RCC 7860 (cell line): ENCODE data around the gene RGS16.
A peak's percentile ranks its signal among the peaks of the same experiment; 100 is the strongest.

Experiments used
- DNase-seq: peaks from one replicate; pipeline ENCODE4 v3.0.0-alpha.2; 2015; ENCODE audit warnings: low spot score
- FAIRE-seq: peaks from 2 replicates; lab custom pipeline; 2012; peaks lifted over from hg19 to GRCh38; lab: Jason Lieb, UNC

Gene RGS16

GRCh38 chr1:182610606-182611194, 6.5 kb upstream of the RGS16 start:
- FAIRE-seq (no peak), DNase-seq (no peak)

GRCh38 chr1:182608845-182609610, 4.8 kb upstream of the RGS16 start:
- FAIRE-seq: no peak
- peak; percentile 6 for DNase-seq

DNA sequence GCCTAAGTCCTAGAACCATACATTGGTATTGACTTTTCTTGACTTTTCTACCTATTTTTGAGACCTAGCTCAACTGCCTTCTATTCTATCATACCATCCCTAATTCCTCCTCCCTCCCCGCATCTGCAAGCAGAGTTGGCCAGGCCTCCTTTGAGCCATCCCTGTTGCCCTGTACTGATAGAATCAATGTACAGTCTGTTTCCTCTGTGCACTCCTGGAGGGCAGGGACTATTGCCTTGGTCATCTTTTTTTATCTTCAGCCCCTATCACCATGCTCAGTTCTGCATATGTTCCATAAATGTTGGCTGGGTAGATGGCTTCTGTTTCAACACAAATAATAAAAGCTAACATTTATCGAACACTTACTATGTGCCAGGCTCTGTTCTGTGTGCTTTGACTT, 4.0 kb upstream of the RGS16 start:
- FAIRE-seq (no peak), DNase-seq (no peak)

DNA sequence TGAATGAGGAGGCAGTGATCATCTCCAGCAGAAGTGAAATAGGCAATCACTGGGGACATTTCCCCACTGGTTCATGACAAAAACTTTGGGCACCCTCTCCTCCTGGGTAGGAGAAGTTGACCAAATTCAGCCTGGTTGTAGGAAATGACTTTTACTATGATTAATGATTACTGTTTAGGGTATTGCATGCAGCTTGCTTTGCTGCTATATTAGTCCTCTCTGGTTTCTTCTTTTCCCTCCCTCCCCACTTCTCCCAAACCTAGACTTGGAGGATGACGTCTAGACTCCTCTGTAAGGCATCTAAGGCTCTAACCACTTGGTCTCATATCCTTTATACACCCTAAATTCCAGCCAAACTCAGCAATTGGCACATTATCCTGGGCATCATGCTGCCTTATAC, 3.4 kb upstream of the RGS16 start:
- DNase-seq (no peak), FAIRE-seq (no peak)

- FAIRE-seq: no peak
- DNase-seq: no peak
These were observed 479 bp downstream of the RGS16 start for GRCh38 chr1:182603646-182604174.

DNA sequence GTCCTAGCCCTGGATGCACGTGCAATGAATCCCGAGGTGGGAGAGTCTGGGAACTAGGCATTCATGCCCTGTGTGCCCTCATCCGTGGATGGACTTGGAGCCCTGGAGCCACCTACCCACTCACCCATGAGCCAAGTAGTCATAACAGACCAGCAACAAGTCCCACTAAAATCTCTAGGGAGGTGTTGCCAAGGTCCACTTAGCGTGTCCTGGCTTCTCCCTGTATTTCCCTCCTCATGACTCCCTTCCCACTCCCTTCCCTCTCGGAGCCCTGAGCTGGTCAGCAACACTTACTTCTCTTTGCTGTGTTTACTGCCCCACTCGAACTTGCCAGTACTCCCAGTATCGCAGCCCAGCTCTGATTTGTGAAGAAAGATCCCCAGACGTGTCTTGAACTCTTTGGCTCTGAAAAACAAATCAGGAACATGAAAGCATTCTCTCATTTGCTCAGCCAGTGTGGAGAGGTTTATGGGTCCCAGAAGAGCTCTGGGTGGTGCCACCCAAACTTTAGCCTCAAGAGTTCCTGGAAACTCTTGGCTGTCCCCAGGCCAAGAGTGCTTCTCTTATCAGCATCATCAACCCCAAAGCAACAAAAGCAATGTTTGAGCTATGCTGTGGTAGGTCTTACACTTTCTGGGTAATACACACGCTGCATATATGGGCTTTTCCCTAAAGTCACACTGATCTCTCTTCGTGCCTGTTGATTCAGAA, 1.1 kb downstream of the RGS16 start:
- no peak for DNase-seq
- FAIRE-seq: no peak

DNA sequence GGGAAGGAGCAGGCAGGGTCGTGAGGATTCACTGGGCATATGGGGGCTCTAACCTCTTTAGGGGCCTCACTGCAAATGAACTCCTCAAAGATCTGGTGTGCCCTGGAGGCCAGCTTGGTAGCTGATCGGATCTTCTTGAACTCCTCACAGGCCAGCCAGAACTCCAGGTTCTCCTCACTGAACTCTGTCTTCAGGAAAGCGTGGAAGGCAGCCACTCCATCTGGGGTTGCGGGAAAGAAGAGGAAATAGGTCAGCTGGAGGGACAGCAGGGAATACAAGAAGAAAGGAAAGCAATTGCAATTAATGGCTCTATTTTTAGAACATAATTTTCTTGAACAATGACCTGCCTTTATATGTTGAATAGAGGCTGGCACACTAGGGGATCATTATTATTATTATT, 2.3 kb downstream of the RGS16 start:
- FAIRE-seq (no peak), DNase-seq (no peak)

GRCh38 chr1:182601416-182601786, 2.8 kb downstream of the RGS16 start:
- no peak for FAIRE-seq
- peak; percentile 52 for DNase-seq

- DNase-seq (no peak), FAIRE-seq (no peak)
These were observed 3.3 kb downstream of the RGS16 start for GRCh38 chr1:182600745-182601415.

DNA sequence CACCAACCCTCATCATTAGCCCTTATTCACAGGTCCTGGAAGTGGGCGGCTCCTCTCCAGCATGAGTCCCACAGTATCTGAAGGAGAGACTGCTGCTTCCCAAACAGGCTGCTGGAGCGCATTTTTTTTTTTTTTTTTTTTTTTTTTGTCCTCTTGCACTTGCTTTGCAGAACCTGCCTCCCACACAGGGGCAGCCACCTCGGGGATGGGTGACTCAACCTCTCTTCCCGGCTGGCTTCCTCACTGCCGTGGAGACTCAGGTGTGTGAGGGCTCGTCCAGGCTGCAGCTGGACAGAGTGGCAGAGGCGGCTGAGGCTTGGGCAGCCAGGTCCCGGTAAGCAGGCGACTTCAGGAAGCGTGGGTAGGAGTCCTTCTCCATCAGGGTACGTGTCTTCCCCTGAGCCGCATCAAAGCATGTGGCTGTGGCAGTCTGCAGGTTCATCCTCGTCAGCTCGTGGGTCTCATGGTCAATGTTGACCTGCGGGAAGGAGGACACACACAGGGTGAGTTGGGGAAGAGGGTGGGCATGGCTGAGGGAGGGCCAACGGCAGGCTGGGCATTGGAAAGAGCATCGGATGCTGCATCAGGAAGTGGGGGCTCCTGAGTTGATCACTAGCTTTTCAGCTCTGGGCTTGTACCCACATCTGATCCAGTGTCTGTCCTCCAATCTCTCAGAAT, 4.0 kb downstream of the RGS16 start:
- no peak for FAIRE-seq
- no peak for DNase-seq

- FAIRE-seq (no peak), DNase-seq (no peak)
These were observed 4.8 kb downstream of the RGS16 start for GRCh38 chr1:182599339-182599738.

DNA sequence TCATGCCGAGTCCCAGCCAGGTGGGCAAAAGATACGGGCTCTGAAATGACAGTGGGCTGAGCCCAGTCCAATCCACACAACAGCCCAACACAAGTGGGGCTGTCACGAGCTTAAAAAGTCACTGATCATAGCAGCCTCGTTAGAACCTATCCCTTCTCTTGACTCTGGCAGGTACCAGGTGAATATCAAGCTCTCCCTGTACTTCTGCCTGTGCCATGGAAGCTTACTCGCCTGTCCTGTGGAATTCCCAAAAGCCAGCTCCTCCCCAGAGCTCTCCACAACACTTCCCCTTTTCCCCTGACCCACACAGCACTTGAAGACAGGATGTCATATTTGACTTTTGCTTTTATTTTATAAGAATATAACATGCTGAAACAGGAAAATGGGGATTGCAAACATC, 5.9 kb downstream of the RGS16 start:
- no peak for FAIRE-seq
- DNase-seq: no peak

DNA sequence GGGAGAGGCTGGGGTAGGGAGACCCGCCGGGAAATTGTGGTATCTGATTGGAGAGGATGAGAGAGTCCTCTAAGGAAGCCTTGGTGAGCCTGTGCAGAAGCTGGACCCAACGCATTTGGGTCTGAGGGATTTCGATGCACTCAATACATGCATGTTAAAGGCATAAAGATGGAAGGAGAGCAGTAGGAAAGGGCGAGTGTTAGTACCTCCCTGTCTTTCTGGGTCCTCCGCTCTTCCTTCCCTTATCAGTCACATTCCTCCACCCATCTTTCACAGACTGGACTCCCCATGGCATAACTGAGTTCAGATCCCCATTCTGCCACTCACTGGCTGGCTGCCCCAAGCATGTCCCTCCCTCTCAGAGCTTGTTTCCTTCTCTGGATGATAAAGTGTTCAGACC, 7.3 kb downstream of the RGS16 start:
- DNase-seq (no peak), FAIRE-seq (no peak)

DNA sequence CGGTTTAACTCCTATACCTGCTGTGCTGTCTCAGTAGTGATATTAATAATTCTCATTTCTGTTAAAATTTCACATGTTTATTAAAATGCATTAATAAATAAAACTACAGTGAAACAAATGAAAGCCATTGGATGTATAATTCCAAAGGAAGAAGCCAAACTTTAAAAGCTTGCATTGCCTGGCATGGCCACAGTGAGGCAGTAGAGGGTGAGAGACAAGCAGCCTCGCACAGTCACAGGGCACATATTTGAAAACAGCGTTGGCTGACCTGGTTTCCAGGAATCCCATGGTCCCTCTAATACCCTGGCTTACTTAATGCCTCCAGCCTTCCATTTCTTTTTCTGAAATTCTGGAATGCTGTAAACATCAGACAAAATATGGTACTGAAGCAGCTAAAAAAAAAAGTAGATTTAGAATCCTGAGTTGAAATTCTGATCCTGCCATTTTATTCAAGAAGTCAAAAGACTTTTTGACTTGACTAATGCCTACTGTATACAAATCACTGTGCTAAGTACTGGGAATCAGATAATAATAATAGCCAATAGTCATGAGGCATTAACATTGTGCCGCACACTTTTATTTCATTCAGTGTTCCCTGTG, 8.4 kb downstream of the RGS16 start:
- FAIRE-seq: no peak
- DNase-seq: peak; percentile 9

GRCh38 chr1:182589931-182590330, 14.3 kb downstream of the RGS16 start:
- DNase-seq (no peak), FAIRE-seq (no peak)

- DNase-seq: no peak
- no peak for FAIRE-seq
These were observed 14.7 kb downstream of the RGS16 start for GRCh38 chr1:182589520-182589919.

DNA sequence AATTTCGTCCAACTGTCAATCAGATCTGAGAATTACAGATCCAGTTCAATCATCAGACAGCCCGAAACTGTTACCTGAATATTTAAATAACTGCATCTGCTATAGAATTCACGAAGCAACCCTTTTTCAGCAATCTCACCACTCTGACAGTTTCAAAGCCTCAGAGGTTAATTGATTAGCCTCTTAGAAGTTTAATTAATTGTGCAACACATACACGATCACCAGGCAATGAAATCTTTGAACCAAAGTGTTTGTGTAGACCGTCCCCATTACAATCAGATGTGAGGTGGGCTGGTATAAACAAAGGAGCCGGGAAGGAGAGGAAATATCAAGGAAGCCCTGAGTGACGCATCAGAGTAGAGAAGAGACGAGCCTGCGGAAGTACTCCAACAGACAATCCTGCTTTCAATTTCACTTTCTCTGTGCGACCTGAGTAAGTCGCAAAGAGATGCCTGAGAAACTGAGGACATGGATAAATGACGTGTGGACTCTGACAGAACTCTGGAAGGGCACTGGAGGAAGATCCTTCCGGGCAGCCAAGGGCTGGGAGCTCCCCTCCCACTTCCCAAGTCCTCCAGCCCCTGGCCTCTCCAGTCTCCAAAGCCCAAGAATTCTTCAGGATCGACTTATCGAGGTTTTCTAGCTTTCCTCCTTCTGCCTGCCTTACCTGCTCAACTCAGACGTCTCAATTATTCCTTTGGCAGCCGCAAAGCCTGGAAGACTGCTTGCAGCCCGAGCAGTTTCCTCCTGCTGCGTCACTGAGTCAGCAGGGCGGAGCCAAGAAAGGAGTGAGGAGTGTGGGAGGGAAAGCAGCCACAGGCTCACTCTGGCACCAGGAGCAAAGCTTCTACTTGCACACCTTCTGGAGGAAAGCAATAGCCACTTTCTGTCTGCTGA, 15.4 kb downstream of the RGS16 start, which contains the start of gene RNASEL:
Gene RNASEL (minus strand): TSS at position 757 of the 897 bp plus-strand sequence. CDS start 2,450 bp downstream, outside the sequence.
- FAIRE-seq: peak; percentile 58
- peak; percentile 74 for DNase-seq

DNA sequence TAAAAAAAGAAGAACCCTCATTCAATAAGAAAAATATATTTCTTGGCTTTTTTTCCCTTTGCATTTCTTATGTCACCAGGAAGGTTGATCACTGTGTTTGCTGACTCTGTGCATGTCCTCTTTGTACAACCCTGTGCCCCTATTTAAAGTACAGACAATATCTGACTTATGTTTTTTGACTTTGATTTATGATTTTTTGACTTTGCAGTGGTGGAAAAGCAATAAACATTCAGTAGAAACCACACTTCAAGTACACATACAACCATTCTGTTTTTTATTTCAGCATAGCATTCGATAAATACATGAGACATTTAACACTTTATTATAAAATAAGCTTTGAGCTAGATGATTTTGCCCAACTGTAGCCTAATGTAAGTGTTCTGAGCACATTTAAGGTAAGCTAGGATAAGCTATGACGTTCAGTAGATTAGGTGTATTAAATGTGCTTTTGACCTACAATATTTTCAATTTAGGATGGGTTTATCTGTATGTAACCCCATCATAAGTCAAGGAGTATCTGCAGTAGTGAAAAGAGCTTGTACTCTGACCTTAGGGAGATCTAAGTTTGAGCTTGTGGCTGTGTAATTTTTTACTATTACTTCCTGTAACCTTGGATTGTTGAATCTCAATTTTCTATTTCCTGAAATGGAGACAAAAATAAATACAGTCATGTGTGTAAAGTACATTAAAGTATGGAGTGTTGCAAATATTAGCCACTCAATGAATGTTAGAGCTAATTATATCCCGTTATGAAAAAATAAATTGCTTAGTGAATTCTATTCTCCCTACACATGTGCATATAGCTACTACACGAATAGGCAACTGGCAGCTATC, 16.3 kb downstream of the RGS16 start:
- FAIRE-seq (no peak), DNase-seq (no peak)
